Brain microvascular endothelial cell (primary cell): Measurements from ENCODE around the gene KDM2B.

Experiments
- DNase-seq: peaks from one replicate; pipeline ENCODE4 v3.0.0-alpha.2; 2020
- H3K27ac ChIP-seq: fragments of 250-450 bp; sonication (Bioruptor Pico); 2 replicates; pipeline ENCODE4 v1.5.1; 2020; ENCODE audit warnings: mild to moderate bottlenecking, moderate library complexity
- H3K27me3 ChIP-seq: fragments of 250-450 bp; sonication (Bioruptor Pico); replicated peaks from 2 replicates; pipeline ENCODE4 v1.5.1; 2020; ENCODE audit warnings: mild to moderate bottlenecking
- H3K36me3 ChIP-seq: fragments of 250-450 bp; sonication (Bioruptor Pico); replicated peaks from 2 replicates; pipeline ENCODE4 v1.5.1; 2020; ENCODE audit warnings: mild to moderate bottlenecking
- H3K4me3 ChIP-seq: 2 replicates; pipeline ENCODE4 v1.5.1; 2011; ENCODE audit warnings: low read depth, mild to moderate bottlenecking, control low read depth, low read length, moderate library complexity
- CTCF ChIP-seq: IDR thresholded peaks from 2 replicates; pipeline ENCODE4 v1.5.1; 2011; ENCODE audit warnings: low read depth, mild to moderate bottlenecking, moderate library complexity, low read length, control low read depth, inconsistent platforms; ENCODE audit errors: missing control alignments
- in situ Hi-C: cut with HindIII; loops from 2 replicates; pipeline ENCODE4 v1.10.0; 2017; ENCODE audit warnings: low sequenced_read_pairs, low pct_ligation_motif_present

The KDM2B gene

GRCh38 chr12:121452340-121452984, 128.4 kb downstream of the KDM2B start:
- DNase-seq = no peak
- in situ Hi-C loops = no loop called here
- Histone ChIP-seq H3K27ac (no peak overlapping the region), H3K36me3 (peaks cover 3% of the 10 kb centered on the region), H3K27me3 (no peaks in the 10 kb centered on the region), H3K4me3 (no peak overlapping the region)
- TF ChIP-seq CTCF = no peak

DNA sequence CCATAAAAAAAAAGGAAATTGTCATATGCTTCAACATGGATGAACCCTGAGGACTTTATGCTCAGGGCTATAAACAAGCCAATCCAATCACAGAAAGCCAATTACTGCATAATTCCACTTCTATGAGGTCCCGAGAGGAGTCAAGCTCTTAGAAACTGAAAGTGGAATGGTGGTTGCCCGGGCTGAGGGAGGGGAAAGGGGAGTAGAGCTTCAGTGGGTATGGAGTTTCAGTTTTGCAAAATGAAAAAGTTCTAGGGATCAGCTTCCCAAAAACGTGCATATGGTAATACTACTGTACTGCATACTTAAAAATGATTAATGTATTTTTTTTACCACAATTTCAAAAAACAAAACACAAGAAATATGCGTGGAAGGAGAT, 128.9 kb downstream of the KDM2B start:
- in situ Hi-C loops = no loop called here
- Histone ChIP-seq H3K27ac (no peak overlapping the region), H3K36me3 (peaks cover 3% of the 10 kb centered on the region), H3K4me3 (no peak overlapping the region), H3K27me3 (no peaks in the 10 kb centered on the region)
- DNase-seq = no peak
- TF ChIP-seq CTCF = no peak

- H3K27me3 ChIP-seq = no peaks in the 10 kb centered on the region
- H3K27ac ChIP-seq = no peak overlapping the region
- peaks cover 3% of the 10 kb centered on the region for H3K36me3 ChIP-seq
- no peak overlapping the region for H3K4me3 ChIP-seq
- no peak for DNase-seq
- in situ Hi-C loops = no loop called here
- no peak for TF ChIP-seq CTCF
These were observed 132.0 kb downstream of the KDM2B start for GRCh38 chr12:121448771-121449315.

GRCh38 chr12:121446750-121447149, 134.1 kb downstream of the KDM2B start:
- H3K27ac ChIP-seq = no peak overlapping the region
- no peak for DNase-seq
- in situ Hi-C loops = no loop called here
- TF ChIP-seq CTCF = no peak
- peaks cover 4% of the 10 kb centered on the region for H3K36me3 ChIP-seq
- no peaks in the 10 kb centered on the region for H3K27me3 ChIP-seq
- H3K4me3 ChIP-seq = no peak overlapping the region

DNA sequence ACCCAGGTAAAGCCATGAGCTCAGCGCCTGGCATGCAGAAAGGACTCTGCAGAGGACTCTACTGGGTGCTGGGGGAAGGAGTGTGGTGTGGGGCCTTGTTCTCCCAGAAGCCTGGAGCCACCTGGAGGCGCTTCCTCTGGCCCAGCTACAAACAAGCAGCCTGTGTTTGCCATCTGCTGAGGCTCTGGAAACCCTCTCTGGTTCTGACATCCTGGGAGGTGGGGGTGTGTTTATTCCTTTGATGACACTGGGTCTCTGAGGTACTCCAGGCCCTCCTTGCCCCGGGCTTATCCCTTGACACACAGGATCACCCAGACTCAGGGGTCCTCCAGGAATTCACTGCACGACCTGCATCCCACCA, 136.0 kb downstream of the KDM2B start:
- H3K36me3 ChIP-seq = peaks cover 6% of the 10 kb centered on the region
- no peak overlapping the region for H3K27ac ChIP-seq
- no peak overlapping the region for H3K4me3 ChIP-seq
- TF ChIP-seq CTCF = no peak
- no peaks in the 10 kb centered on the region for H3K27me3 ChIP-seq
- DNase-seq = no peak
- in situ Hi-C loops = no loop called here
